GM23248 (cell line): ENCODE results near the gene TPR.

Source experiments
- EZH2 ChIP-seq: fragments of 200-600 bp; sonication (generic); IDR thresholded peaks from 2 replicates; pipeline ENCODE4 v1.6.1; 2018; ENCODE audit warnings: antibody characterized with exemption, mild to moderate bottlenecking; ENCODE audit not compliant: insufficient read depth, poor library complexity, severe bottlenecking
- EZH2phosphoT487 ChIP-seq: fragments of 200-600 bp; sonication (generic); IDR thresholded peaks from 2 replicates; pipeline ENCODE4 v1.6.1; 2018; ENCODE audit warnings: antibody characterized with exemption, moderate library complexity, mild to moderate bottlenecking, low read depth; ENCODE audit not compliant: insufficient read depth

- TF ChIP-seq EZH2 = no peak
- no peak for TF ChIP-seq EZH2phosphoT487
These were observed 102.6 kb downstream of the TPR start for GRCh38 chr1:186272486-186272885.
